DMS53 (cell line): Measurements from ENCODE around the gene SRSF3.
"Not testable (repeated sequence)": the region's sequence is repeated elsewhere in the genome, so short reads cannot be mapped to it uniquely, and the experiment has no call there.

Source experiments
- DNase-seq: peaks from one replicate; lab custom pipeline; 2025; lab: John Stamatoyannopoulos, UW

SRSF3 gene

GRCh38 chr6:36649701-36650484, 55.7 kb downstream of the SRSF3 start:
- DNase-seq: no peak

DNA sequence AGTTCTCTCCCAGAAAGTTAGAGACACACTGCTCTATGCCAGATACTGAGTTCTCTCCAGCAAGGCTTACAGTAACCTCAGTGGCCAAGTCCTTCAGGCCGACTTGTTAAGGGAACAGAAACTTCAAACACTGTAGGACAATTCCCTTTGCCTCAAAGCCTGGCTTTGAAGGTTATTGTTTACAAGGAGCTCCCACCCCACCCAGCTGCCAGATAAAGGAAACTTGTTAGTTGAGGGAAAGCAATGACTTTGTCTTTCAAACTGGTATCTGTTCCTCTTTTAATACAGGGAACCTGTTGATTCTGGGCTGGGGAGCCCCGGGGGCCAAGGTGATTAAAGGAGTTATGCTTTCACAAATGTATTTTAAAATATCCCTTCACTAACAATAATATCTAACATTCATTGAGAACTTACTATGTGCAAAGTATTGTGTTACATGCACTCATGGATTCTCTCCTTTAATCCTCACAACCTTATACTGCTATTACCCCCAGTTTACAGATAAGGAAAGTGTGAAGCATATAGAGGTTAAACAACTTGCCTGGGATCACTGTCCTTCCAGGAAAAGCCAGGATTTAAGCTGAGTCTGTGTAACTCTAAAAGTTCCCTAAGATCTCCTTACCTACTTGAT, 56.8 kb downstream of the SRSF3 start:
- DNase-seq: no peak

DNA sequence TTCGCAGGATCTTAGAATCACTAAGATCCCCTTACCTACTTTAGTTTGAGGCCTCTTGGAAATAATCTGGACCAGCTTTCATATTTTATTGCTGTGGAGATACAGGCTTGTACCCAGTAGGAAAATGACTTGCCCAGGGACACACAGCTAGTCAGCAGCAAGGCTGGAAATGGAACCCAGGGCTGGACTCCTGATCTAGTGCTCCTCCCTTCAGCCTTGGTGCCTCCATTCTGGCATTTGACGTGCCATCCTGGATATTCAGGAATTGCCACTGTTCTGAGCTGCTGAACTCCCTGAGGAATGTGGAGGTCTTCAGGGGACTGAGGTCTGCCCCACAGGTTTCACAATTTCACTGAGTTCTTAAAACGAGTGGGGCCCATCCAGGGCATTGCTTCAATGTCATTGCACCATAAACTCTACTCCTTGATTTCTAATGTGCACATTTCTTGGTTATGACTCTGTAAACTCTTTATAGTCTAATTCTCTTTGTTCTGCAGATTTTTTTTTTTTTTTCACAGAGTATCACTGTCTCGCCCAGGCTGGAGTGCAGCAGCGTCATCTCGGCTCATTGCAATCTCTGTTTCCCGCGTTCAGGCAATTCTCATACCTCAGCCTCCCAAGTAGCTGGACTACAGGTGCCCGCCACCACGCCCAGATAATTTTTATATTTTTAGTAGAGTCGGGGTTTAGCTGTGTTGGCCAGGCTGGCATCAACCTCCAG, 57.7 kb downstream of the SRSF3 start:
- DNase-seq: no peak

DNA sequence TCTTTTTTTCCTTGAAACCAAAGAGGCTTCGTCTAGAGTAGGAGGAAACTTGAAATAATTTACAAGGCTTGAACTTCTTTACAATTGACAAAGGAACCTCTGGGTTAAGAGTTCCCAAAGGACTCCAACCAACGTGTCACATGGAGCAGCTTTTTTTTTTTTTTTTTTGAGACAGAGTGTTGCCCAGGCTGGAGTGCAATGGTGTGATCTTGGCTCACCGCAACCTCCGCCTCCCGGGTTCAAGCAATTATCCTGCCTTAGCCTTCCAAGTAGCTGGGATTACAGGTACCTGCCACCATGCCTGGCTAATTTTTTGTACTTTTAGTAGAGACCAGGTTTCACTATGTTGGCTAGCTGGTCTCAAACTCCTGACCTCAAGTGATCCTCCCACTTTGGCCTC, 60.3 kb downstream of the SRSF3 start:
- DNase-seq: not testable (repeated sequence)
